ENCODE results near the gene UQCRC2. TPM values are rescaled to one million over a fixed set of nuclear protein-coding genes. Genes with fewer than 3 reads are reported as not detected.

UQCRC2 gene
- total and polyA plus RNA-seq, 12 donors: 108 to 386 (median 214) TPM

- TF ChIP-seq CTCF (IDR thresholded peaks at IDR 0.05) (no peak), POLR2A (IDR thresholded peaks at IDR 0.05) (no peak)
- intact Hi-C loops (cut with DNase I): loop anchor here in 1 of 2 donors (10.0 kb wide), 1 partner anchor 288 kb away; the partner anchor contains the start of gene POLR3E
- no peaks in the 10 kb centered on the region for H3K27me3 ChIP-seq
- H3K4me1 ChIP-seq (replicated peaks in 1 of 2): peaks cover 16 to 42% of the 10 kb centered on the region in 2 donors
- DNase-seq: no peak
- H3K27ac ChIP-seq: no peak overlapping the region
- H3K36me3 ChIP-seq (replicated peaks in 1 of 2): no peaks in the 10 kb centered on the region
- no peak overlapping the region for H3K4me3 ChIP-seq
- H3K9me3 ChIP-seq (replicated peaks in 1 of 3): no peaks in the 10 kb centered on the region
- WGBS, 4 donors: 70 to 78% (median 72%) methylated on average over 6 of the region's 6 CpGs
Measured at GRCh38 chr16:22006636-22007035, 53.5 kb downstream of the UQCRC2 start.

DNA sequence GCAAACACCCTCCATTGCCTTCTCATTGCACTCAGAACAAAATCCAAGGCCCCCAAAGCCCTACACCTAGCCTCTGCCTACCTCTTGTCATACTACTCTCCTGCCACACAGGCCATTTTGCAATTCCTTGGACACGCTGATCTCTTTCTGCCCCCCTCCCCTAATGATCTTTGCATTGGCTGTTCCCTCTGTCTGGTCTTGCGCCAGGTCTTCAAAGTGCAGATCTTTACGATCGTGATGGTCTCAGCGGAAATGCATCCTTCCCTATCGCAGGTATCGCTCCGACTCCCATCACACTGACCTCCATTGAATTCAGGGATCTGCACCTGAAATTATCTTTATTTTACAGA is 54.0 kb downstream of the UQCRC2 start:
- Histone ChIP-seq H3K27ac (peak overlapping the region; percentile 61 to 94 (median 88)), H3K9me3 (replicated peaks in 1 of 3) (no peaks in the 10 kb centered on the region), H3K36me3 (replicated peaks in 1 of 2) (no peaks in the 10 kb centered on the region), H3K4me1 (replicated peaks in 1 of 2) (peaks cover 16 to 37% of the 10 kb centered on the region in 2 donors), H3K4me3 (peak overlapping the region; percentile 43 to 99 (median 82)), H3K27me3 (no peaks in the 10 kb centered on the region)
- whole genome bisulfite sequencing, 4 donors: 4 to 8% (median 7%) methylated on average over 8 of the region's 8 CpGs
- intact Hi-C loops (cut with DNase I): loop anchor here in 1 of 2 donors (10.0 kb wide), 1 partner anchor 288 kb away; the partner anchor contains the start of gene POLR3E
- TF ChIP-seq POLR2A (IDR thresholded peaks at IDR 0.05) (no peak), CTCF (IDR thresholded peaks at IDR 0.05) (peak in 1 of 6 experiments; percentile 7)
- no peak for DNase-seq

GRCh38 chr16:22007509-22008214 is 54.5 kb downstream of the UQCRC2 start, which contains the start of gene MOSMO:
MOSMO (plus strand) TSS chr16:22008111; CDS start chr16:22008302, 191 bp downstream.
- H3K36me3 ChIP-seq (replicated peaks in 1 of 2): no peaks in the 10 kb centered on the region
- intact Hi-C loops (cut with DNase I): loop anchor here in 1 of 2 donors (10.0 kb wide), 1 partner anchor 287 kb away; the partner anchor contains the start of gene POLR3E
- H3K4me1 ChIP-seq (replicated peaks in 1 of 2): peaks cover 16 to 38% of the 10 kb centered on the region in 2 donors
- peak; percentile 45 to 58 for TF ChIP-seq POLR2A (IDR thresholded peaks at IDR 0.05)
- TF ChIP-seq CTCF (IDR thresholded peaks at IDR 0.05): peak in 4 of 6 experiments; percentile 4 to 16 (median 10)
- H3K27me3 ChIP-seq: no peaks in the 10 kb centered on the region
- peak; percentile 71 to 82 (median 73) for DNase-seq
- H3K9me3 ChIP-seq (replicated peaks in 1 of 3): no peaks in the 10 kb centered on the region
- peak within 1 kb of the TSS; percentile 70 to 99 (median 84) for H3K4me3 ChIP-seq
- peak within 1 kb of the TSS; percentile 61 to 94 (median 88) for H3K27ac ChIP-seq
- WGBS, 4 donors: 0 to 2% (median 1%) methylated on average over 18 to 78 of the region's 78 CpGs

GRCh38 chr16:22008215-22009059 is 55.3 kb downstream of the UQCRC2 start:
- Histone ChIP-seq H3K4me1 (replicated peaks in 1 of 2) (peaks cover 16 to 41% of the 10 kb centered on the region in 2 donors), H3K4me3 (peak overlapping the region; percentile 53 to 99 (median 84)), H3K36me3 (replicated peaks in 1 of 2) (no peaks in the 10 kb centered on the region), H3K27ac (peak overlapping the region in 3 of 5 donors; percentile 52 to 94 (median 58)), H3K27me3 (no peaks in the 10 kb centered on the region), H3K9me3 (replicated peaks in 1 of 3) (no peaks in the 10 kb centered on the region)
- WGBS, 4 donors: 0 to 1% (median 1%) methylated on average over 22 to 65 of the region's 65 CpGs
- peak in 6 of 7 donors; percentile 28 to 65 (median 39) for DNase-seq
- no peak for TF ChIP-seq CTCF (IDR thresholded peaks at IDR 0.05)
- no peak for TF ChIP-seq POLR2A (IDR thresholded peaks at IDR 0.05)
- intact Hi-C loops (cut with DNase I): loop anchor here in 1 of 2 donors (10.0 kb wide), 1 partner anchor 286 kb away; the partner anchor contains the start of gene POLR3E

Data from adrenal gland (tissue), 12 donors.